ENCODE results near the gene GADD45GIP1. TPM values are rescaled to one million over a fixed set of nuclear protein-coding genes. Genes with fewer than 3 reads are reported as not detected.
A peak's percentile ranks its signal among the peaks of the same experiment; 100 is the strongest.
"Not testable (repeated sequence)": the region's sequence is repeated elsewhere in the genome, so short reads cannot be mapped to it uniquely, and the experiment has no call there.

The GADD45GIP1 gene
- total and polyA plus RNA-seq, 8 donors = 6.0 to 37.4 (median 10.1) TPM

DNA sequence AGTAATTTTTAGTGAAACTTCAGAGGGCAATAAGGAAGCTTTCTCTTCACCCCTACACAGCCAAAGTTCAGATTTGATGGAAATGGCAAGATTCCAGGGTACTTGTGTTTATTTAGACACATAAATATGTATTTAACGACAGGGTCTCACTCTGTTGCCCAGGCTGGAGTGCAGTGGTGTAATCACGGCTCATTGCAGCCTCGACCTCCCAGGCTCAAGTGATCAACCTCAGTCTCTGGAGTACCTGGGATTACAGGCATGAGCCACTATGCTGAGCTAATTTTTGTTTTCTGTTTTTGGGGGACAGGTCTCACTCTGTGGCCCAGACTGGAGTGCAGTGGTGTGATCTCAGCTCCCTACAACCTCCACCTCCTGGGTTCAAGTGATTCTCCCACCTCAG lies 36.0 kb downstream of the GADD45GIP1 start:
- Histone ChIP-seq H3K4me3 (no peak overlapping the region), H3K36me3 (peaks cover 5 to 33% (median 30%) of the 10 kb centered on the region in 3 donors), H3K9me3 (no peaks in the 10 kb centered on the region), H3K27me3 (no peaks in the 10 kb centered on the region), H3K27ac (no peak overlapping the region), H3K4me1 (no peaks in the 10 kb centered on the region)
- ATAC-seq (no peak), FAIRE-seq (no peak), DNase-seq (no peak)
- 47 to 52% methylated on average over 3 of the region's 3 CpGs for WGBS, 2 donors
- TF ChIP-seq, protein P1, sequence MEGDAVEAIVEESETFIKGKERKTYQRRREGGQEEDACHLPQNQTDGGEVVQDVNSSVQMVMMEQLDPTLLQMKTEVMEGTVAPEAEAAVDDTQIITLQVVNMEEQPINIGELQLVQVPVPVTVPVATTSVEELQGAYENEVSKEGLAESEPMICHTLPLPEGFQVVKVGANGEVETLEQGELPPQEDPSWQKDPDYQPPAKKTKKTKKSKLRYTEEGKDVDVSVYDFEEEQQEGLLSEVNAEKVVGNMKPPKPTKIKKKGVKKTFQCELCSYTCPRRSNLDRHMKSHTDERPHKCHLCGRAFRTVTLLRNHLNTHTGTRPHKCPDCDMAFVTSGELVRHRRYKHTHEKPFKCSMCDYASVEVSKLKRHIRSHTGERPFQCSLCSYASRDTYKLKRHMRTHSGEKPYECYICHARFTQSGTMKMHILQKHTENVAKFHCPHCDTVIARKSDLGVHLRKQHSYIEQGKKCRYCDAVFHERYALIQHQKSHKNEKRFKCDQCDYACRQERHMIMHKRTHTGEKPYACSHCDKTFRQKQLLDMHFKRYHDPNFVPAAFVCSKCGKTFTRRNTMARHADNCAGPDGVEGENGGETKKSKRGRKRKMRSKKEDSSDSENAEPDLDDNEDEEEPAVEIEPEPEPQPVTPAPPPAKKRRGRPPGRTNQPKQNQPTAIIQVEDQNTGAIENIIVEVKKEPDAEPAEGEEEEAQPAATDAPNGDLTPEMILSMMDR (IDR thresholded peaks at IDR 0.05) = no peak
- intact Hi-C loops (cut with DNase I) = no loop called here

DNA sequence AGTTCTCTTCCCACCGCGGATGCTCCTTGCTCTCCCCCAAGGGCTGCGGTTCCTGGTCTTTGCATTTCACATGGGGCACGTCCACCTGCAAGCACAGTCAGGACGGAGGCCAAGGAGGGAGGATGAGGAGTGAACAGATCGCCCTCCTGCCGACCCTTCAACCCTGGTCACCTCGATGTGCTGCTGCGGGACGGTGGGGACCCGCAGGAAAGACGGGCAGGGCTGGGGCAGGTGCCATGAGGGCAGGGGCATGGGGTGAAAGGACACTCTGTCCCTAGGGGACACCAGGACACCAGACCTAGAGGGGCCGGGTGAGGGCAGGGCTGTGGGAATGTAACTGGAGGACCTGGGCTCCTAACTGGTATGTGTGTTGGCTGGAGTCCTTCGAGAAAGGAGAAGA lies 38.8 kb downstream of the GADD45GIP1 start:
- Histone ChIP-seq H3K27me3 (no peaks in the 10 kb centered on the region), H3K4me3 (no peak overlapping the region), H3K4me1 (peaks cover 0 to 7% (median 6%) of the 10 kb centered on the region in 3 donors), H3K9me3 (no peaks in the 10 kb centered on the region), H3K36me3 (peaks cover 0 to 11% (median 5%) of the 10 kb centered on the region in 3 donors), H3K27ac (no peak overlapping the region)
- TF ChIP-seq, protein P1 (IDR thresholded peaks at IDR 0.05) = no peak
- DNase-seq = peak in 1 of 6 donors; percentile 74
- 88 to 90% methylated on average over 14 of the region's 14 CpGs for WGBS, 2 donors
- intact Hi-C loops (cut with DNase I) = no loop called here
- ATAC-seq = no peak
- no peak for FAIRE-seq

GRCh38 chr19:12915860-12916259 lies 41.2 kb downstream of the GADD45GIP1 start:
- H3K9me3 ChIP-seq; H3K27ac ChIP-seq; H3K27me3 ChIP-seq; H3K36me3 ChIP-seq; ATAC-seq; intact Hi-C loops (cut with DNase I); DNase-seq; H3K4me3 ChIP-seq; FAIRE-seq: not testable (repeated sequence)
- peaks cover 0 to 17% (median 14%) of the 10 kb centered on the region in 3 donors for H3K4me1 ChIP-seq
- 75 to 82% methylated on average over 4 of the region's 4 CpGs for WGBS, 2 donors

DNA sequence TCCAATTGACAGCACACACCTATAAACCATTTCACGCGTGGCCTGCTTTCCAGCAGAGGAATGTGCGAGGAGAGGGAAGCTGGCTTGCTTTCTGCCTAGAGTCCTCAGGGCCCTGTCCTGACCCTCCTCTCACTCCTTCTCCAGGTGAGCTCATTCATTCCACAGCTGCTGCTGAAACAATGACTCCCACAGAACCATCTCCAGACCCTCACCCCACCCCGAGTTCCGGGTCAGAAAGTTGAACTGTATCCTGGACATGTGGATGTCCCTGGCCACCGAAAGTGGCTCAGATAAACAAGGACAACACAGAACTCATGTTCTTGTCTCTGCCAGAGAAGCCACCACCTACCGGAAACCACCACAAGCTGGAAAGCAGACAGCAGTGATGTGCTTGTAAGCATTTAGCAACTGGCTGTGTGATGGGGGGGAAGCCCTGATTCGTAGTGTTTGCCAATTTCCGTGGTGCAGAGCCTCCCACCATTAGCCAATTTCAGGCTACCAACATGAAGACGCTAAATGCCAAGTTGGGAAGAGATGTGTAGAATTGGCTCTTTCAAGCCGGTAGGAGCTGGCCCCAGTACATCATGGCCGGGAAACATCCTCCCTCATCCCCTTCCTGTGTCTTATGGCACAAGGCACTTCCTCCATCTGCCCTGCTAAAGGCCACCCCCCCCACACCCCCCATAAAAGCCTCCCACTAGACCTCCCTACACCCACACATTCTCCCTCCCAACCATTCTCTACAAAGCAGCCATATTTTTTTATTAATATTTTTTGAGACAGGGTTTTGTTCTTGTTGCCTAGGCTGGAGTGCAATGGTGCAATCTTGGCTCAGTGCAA lies 43.0 kb downstream of the GADD45GIP1 start:
- H3K4me1 ChIP-seq = peaks cover 0 to 17% (median 14%) of the 10 kb centered on the region in 3 donors
- peak overlapping the region in 3 of 4 donors; percentile 63 to 70 (median 66) for H3K27ac ChIP-seq
- ATAC-seq = peak in 3 of 4 donors; percentile 2 to 13 (median 5)
- no peaks in the 10 kb centered on the region for H3K9me3 ChIP-seq
- no peak overlapping the region for H3K4me3 ChIP-seq
- DNase-seq = no peak
- no peaks in the 10 kb centered on the region for H3K27me3 ChIP-seq
- 75 to 76% methylated on average over 12 of the region's 12 CpGs for WGBS, 2 donors
- TF ChIP-seq, protein P1 (IDR thresholded peaks at IDR 0.05) = no peak
- intact Hi-C loops (cut with DNase I) = no loop called here
- no peaks in the 10 kb centered on the region for H3K36me3 ChIP-seq
- no peak for FAIRE-seq

GRCh38 chr19:12913011-12913561 lies 43.9 kb downstream of the GADD45GIP1 start:
- no peaks in the 10 kb centered on the region for H3K9me3 ChIP-seq
- DNase-seq = peak; percentile 64 to 91 (median 81)
- peak overlapping the region; percentile 58 to 70 (median 64) for H3K27ac ChIP-seq
- 2 to 5% methylated on average over 22 of the region's 22 CpGs for whole genome bisulfite sequencing, 2 donors
- no peaks in the 10 kb centered on the region for H3K36me3 ChIP-seq
- H3K27me3 ChIP-seq = no peaks in the 10 kb centered on the region
- intact Hi-C loops (cut with DNase I) = no loop called here
- H3K4me1 ChIP-seq = peaks cover 0 to 17% (median 14%) of the 10 kb centered on the region in 3 donors
- TF ChIP-seq, protein P1 (IDR thresholded peaks at IDR 0.05) = no peak
- ATAC-seq = peak; percentile 83 to 87 (median 86)
- peak overlapping the region in 2 of 4 donors; percentile 23 for H3K4me3 ChIP-seq
- no peak for FAIRE-seq

Measured in pancreas (tissue), 10 donors.